Islet of Langerhans (tissue), 1 donor: ENCODE results near the gene XRN2.

Experiments
- FAIRE-seq: peaks from one replicate; lab custom pipeline; 2011; peaks lifted over from hg19 to GRCh38; lab: Jason Lieb, UNC

XRN2 gene

GRCh38 chr20:21430020-21430419, 126.9 kb downstream of the XRN2 start:
- no peak for FAIRE-seq

GRCh38 chr20:21432911-21433310, 129.8 kb downstream of the XRN2 start:
- no peak for FAIRE-seq

DNA sequence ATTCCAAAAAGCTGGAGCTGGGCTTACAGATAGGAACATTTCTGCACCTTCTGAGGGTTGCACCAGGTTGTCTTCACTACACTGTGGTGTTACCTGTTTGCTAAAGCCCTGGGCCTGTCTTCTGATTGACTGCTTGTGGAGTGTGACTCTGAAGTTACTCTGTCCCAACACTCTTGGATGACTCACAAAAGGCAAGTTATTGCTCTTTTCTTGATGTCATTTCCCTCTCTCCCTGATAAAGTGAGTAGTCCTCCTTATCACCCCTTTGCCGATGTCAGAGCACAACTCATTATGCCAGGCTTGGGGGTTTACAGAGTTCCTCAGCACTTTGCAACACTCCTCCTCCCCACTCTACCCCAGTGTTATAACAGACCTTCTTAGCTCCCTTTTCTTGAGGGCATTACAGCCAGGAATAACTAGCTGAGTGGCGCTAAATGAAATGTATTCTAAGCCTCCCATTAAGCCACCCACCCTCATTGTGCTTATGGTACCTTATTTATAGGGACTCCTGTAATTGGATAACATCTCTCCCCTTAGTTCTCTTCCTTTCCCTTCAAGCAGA, 130.3 kb downstream of the XRN2 start:
- no peak for FAIRE-seq

GRCh38 chr20:21435576-21435975, 132.4 kb downstream of the XRN2 start:
- FAIRE-seq, result no peak

DNA sequence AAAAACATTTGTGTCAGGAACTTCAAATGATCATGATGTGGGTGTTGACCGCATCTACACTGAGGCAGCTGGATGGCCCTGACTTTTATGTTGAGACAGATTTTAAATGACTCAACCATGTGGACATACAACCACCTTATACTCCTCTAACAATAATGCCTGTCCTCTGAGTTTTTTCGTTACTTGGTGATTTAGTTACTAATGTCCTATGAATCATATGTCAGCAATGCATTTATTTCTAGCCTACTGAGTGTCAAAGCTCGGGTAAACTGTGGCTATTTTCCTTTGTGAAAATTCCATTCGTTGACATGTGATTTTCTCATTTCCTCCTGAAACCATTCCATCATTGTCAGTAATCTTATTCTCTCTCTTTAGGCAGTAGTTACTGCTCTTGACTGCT, 133.1 kb downstream of the XRN2 start:
- no peak for FAIRE-seq

GRCh38 chr20:21437248-21437647, 134.1 kb downstream of the XRN2 start:
- no peak for FAIRE-seq

DNA sequence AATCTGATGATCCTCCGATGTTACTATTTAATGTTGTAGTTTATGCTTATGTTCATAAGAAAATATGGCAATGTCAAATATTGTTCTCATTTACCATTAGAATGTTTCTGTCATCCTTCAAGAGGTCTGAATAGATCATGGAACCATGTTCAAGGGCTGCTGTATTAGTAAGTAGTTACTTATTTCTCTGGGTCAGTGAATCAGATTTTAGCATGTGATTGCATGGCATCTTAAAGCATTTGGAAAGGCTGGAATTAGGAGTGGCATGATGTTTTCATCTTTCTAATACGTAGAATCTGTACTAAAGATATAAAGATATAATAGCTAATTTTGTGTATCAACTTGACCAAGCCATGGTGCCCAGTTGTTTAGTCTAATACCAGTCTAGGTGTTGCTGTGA, 134.7 kb downstream of the XRN2 start:
- no peak for FAIRE-seq
